GM19043 (cell line): ENCODE results near the gene SLC29A3.

Experiments used
- ATAC-seq: cut with Tn5 transposase; IDR thresholded peaks from one replicate; pipeline ENCODE4 v1.9.1; 2021; ENCODE audit warnings: low read depth; ENCODE audit not compliant: unreplicated experiment

Gene SLC29A3

DNA sequence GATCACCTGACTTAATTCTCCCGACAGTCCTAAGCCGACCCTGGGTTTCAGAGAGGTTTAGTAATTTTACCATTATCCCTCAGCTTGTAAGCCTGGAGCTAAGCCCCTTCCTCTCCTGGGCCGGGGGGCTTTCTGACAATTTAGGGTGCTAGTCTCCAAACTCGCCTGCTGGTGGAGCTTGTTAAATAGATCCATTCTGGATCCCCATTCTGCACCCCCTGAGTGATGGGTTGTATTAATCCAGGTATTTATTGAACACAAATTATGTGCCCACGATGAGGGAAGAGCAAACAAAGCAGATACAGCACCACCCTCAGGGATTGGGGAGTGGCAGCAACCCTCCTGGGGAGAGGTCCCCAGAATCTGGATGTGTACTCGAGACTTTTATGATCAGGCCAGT, 1.3 kb upstream of the SLC29A3 start:
- no peak for ATAC-seq

DNA sequence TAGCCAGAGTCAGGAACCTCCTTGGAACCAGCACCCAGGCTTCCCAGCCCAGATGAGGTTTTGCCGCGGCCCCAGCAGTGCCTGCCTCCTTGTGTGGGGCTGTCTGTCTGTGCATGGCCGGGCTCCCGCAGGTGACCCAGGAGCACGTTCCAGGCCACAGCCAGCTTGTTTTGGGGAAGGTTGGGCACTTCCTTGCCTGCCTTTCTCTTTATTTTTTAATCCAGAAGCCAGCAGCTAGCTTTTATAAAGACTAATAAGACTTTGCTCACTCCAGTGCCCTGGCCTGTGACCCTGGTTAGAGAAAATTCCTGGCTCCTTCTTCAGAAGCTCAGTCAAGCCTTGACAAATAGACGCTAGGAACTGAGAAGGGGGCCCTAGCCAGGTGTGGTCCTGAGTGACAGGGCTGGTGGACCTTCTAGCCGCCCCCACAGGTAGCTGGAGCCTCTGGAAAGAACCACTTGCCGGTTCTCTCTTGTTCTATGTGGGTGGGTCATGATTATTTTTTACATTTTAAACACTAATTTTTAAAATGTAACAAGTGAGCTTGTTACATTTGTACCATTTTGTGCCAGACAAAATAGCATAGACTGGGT, 837 bp downstream of the SLC29A3 start:
- ATAC-seq = no peak

DNA sequence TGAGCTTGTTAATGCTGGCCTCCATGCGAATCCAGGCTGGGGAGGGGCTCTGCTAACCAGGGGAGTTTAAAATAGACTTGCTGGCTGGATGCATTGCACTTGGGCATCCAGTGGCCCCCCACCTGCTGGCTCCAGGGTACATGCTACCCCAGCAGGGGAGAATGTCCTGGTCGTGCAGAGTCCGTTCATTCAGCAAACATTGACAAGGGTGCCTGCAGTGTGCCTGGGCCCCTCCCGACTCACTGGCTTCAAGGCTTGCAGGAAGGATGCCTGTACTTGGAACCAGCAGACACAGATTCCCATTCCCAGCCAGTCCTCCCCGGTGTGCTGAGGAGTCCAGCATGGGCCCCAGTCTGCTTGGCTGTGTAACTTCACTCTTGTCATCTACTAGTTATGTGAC, 1.5 kb downstream of the SLC29A3 start:
- ATAC-seq = no peak

DNA sequence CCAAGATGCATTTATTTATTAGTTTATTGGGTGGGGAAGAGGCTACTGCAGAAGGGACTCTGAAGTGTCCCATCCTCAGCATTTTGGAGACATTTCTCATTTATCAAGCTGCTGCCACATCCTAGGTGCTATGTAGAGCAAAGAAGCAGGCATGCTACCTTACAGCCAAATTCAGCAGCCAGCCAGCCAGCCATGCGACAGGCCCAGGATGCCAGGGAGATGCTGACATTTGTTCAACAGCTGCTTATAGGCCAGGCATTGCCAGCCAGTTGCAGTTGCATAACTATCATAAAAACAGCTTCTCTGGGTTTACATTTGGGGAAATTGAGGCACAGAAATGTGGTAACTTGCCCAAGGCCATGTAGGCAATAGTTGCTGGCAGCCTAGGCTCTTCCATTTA, 2.3 kb downstream of the SLC29A3 start:
- ATAC-seq = no peak

DNA sequence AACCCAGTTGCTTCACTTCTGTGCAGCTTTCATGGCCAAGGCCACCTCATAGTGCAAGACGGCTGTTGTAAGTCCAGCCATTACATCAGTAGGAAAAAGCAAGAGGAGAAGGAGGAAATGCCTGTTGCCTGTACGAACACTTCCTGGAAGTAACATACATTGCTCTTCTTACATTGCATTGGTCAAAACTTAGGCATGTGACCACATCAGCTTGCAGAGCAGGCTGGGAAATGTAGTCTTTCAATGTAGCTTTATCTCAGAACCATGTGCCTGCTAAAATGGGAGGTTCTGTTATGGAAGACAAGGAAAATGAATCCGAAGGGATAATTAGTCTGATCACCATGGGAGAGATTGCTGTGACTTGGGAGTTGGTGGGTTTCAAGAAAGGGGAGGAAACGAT, 4.3 kb downstream of the SLC29A3 start:
- ATAC-seq = no peak

DNA sequence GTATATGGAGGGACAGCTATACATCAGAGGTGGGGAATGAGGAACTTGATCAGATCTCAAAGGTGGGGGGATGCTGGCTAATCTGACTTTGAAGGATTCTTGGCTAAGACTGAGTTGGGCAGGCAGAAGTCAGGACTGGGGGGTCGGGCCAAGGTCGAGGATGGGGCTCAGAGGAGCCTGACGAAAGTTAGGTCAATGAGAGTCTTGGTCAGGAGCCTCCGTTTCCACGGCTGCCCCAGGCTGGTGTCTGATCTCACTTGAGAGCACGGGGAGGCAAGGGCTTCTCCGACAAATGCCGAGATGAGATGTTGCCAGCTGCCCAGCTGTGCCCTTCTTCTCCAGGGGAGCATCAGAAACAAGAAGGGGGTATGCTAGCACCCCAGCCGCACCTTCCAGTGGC, 5.7 kb downstream of the SLC29A3 start:
- no peak for ATAC-seq

DNA sequence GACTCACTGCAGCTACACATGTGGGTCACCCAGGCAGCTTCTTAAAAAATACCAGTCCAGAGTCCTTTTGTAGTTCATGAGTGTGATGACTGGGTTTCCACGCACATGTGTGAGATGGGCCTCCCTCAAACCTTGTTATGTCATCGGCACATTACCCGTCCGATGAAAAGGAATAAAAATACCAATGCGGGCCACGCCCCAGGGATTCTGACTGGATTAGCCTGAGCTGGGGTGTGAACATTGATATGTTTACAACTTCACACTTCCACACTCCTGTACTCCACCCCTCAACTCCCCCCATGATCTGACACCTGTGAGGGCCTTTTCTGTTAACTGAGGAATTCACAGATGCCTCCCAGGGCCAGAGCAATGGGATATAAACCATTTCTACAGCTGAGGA, 6.2 kb downstream of the SLC29A3 start:
- ATAC-seq = no peak

DNA sequence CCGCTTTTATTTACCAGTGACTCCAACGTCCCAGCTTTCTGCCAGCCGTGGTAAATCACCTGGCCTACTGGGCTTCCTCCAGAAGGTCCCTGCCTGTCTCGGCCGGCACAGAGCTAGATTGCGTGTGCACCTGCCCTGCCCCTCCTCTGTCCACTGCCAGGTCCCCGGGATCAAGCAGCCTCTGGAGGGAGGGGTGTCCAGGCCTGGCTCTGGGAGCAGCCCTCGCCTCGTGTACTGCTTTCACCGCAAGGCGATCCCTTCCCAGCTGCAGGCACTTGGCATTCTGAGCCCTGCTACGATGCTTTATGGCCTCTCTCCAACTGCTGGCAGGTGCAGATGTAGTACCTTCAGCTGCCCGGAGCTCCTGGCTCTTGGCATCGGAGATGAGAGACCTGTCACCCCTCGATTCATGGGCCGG, 7.4 kb downstream of the SLC29A3 start:
- ATAC-seq = no peak

DNA sequence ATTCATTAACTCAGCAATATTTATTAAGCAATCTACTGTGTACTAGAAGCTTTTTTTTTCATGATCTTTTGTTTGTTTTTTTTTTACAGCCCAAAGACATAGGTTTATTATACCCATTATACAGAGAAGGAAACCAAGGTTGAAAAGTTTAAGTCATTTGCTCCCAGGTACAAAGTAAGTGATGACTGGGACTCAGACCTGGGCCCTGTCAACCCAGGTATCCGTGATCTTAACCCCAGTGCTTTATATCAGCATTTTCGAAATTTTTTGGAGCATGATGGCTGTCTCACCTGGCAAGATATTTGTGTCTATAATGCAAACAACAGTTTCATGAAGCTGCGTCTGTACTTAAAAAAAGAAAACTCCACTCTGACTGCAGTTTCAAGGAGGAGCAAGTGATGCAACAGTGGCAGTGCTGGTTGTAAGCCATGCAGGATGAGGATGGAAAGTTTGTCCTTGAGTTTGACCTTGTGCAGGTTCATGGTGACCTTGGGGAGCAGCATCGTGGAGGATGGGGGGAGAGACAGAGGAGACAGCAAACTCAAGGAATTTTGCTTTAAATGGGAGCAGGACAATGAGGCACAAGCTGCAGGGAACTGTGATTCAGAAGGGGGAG, 11.8 kb downstream of the SLC29A3 start:
- no peak for ATAC-seq

DNA sequence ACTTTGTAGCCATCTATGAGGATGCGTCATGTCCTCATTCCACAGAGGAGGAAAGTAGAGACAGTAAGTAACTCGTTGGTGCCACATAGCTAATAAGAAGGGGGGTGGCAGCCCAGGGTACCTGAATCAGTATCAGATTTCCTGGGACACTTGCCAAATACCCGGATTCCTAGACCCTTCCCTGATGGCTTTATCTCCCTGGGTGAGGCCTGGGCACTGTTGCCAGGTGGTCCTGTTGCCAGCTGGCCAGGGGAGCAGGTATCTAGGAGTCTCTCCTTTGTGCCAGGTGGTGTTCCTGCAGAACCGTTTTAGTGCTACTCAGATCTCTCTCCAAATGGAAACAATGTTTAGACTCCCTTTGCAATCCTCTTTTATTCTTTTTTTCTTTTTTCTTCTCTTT, 12.7 kb downstream of the SLC29A3 start:
- ATAC-seq = no peak

DNA sequence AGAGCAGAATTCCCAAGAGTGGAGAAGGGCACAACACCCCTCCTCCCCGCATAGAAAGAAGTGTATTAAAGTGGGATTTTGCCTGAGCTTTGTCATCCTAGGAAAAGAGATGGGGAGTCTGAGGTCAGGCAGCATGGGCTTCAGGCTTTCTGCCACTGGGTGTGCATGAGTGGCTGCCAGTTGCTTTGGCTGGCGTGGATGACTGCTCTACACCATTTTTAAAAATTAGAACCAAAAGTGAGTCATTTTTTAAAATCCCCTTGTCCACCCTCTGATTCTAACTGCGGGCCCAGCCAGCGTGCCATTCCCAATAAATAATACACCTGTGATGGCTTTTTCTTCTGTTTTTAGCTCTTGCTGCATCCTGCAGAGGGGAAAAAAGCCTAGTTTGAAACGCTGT, 13.4 kb downstream of the SLC29A3 start:
- no peak for ATAC-seq

DNA sequence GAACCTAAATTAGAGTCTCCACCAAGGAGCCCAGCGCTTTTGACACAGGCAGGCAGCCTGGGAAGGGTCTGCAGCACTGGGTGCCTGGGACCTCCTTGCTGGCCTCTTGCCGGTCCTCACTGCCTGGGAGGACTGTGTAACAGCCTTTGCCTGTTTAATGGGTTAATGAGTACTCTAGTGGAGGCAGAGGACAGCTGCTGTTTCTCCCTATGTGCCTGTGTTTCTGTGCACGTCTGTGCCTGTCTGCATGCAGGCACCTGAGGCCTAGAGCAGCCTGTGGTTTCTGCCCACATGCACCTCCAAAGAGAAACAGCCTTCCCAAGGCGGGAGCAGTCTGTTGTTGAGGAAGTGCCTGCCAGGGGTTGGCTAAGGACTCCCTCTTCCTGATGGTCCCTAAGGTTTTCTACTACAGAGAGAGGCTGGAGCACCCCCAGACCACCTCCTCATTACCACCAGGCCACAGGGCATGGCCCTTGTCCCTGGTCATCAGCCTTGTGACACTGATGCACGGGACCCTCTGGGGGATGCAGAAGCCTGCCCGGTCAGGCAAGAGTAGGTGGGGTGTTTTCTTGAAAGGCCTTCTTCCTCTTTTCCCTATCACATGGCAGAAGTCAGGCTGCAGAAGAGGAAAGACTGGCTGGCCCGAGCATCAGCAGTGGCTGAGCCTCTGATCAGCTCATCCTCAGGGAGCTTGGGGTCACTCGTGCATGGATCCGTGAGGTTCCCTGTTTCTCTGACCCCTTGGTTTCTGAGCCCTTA, 14.2 kb downstream of the SLC29A3 start:
- ATAC-seq = no peak

DNA sequence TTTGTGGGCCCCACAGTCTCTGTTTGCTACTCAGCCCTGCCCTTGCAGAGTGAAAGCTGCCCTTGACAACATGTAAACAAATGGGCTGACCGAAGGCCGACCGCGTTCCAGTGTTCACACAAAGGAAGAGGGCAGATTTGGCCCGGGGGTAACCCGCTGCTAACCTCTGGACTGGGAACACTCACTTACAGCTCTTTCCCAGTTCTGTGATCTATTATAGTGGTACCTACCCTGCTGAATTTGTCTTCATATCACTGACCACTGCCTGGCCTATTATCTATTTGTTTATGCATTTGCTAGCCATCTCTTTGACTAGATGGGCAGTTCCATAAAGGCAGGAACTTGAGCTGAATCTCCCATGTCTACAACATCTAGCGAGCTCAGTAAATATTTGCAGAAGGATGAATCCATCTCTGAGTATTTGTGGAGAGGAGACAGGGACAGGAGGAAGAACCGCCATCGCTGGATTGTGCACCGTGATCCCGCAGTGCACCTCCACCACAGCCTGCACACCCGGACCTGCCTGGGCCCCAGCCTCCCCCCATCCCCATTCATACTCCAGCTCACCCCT, 15.2 kb downstream of the SLC29A3 start:
- ATAC-seq = no peak

DNA sequence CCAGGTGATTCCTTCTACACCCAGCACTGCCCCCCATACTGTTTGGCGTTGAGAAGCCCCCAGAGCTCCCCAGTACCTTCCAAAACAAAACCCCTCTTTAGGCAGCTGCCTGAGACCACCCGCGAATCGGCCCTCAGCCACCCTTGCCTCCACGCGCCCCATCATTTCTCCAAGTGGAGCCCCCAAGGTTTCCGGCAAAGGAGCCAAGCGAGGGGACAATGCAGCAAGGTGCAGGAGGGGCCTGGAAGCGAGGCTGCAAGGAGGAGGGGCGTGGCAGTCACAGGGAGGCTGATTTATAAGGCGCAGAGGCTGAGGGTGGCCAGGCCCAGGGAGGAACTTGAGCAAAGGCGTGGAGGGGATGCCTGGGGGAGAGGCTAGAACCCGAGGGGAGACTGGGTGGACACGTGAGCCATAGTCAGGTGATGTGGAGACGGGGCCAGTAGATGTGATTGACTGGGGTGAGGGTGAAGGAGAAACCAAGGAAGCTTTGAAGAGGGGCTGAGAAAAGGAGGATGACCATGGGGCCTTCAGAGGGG, 16.2 kb downstream of the SLC29A3 start:
- no peak for ATAC-seq

DNA sequence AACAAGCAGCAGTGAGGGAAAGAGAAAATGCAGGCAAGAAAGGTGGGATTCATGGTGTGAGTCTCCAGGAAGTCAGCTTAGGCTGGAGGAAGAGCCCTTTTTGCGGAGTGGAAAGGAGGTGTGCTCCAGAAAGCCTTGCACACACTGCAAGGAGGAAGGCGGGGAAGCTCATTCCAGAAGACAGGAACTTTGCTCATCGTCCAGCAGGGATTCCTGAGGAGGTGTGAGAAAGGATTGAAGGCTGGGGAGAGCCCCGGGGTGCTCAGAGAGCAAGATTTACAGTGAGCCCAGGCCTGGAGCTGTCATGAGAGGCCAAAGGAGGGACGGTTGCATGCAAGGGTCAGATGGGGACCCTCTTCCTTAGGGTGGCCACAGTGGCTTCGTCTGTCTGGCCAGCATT, 17.6 kb downstream of the SLC29A3 start:
- no peak for ATAC-seq

DNA sequence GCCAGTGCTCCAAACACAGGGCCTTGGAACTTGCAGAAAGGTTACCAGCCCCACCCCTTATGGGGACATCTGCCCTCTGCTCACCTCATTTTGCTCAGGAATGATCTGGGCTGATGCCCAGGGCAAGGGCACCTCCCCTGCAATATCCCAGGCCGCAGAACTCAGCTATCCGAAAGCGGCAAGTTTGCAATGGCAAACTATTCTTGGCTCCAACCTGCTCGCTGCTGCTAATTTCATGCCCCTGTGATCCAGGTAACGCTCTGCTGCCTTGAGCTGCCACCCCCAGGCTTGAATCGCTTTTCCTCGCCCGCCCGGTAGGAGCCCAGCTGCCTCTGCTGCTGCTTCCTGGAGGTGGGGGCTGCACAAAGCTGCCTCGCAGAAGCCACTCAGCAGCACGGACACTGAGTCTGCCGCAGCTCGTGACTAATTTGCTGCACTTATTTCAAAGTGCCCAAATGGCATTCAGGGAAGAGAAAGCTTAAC, 18.2 kb downstream of the SLC29A3 start:
- no peak for ATAC-seq

DNA sequence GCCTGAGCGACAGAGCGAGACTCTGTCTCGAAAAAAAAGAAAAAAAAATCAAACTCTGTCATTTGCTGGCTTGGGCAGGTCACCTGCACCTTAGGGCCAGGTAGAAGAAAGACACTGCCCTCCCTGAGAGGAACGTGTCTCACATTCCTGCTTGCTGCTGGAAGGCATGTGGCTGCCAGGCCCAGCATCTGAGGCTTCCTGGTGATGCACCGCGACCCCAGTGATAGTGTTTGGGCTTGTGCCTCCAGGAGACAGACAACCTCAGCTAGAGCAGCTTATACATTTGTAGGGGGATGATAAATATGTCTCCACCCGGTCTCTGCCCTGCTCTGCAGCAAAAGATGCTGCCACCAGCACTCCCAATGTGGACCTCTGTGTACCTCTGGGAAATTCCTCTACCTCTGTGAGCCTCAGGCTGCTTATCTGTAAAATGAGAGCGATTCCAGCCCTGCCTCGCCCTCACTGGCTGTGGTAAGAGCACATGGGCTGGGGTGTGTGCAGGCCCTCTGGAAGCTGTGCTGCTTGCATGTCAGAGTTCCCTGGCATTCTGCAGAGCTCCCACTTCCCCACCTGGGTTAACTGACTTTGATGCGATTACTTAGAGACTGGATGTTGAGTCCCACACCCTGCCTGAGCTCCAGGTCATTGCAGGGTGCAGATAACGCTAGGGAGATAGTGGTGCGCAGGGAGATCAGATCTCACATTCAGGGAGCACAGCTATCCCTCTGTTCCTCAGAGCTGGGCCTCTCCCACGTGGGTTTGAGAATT, 19.9 kb downstream of the SLC29A3 start:
- no peak for ATAC-seq

DNA sequence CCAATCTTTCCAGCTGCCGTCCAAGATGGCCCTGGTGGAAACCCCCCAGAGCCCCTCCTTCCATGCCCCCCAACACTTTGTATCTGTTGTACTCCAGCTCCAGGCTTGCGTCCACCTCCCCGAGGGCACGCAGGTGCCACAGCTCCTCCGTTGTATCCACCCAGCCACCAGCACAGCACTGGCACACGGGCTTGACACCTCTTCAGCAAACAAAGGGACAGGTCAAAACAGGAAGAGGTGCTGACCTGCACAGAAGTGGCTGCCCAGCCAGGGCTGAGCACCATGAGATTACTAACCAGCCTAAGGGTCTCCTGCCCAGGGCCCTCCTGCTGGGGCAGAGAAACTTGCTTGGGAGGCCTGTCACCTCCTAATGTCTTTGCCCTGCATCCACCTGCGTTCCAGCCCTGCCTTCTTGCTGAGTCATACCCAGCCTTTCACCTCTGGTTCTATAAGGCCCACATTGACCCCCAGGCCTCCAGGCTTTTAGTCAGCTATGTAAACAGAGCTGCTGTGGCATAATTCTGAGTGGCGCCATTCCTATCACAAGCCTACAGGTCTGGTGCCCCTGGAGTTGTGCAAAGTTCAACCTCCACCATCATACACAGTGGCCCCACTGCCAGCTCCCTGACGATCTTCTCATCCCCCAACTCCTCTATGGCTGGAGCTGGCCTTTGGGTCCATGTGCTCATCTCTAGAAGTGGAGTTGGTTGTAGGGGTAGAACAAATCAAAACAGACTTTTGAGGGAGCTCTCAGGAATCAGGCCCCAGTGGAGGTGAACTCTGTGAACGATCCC, 20.9 kb downstream of the SLC29A3 start:
- no peak for ATAC-seq

DNA sequence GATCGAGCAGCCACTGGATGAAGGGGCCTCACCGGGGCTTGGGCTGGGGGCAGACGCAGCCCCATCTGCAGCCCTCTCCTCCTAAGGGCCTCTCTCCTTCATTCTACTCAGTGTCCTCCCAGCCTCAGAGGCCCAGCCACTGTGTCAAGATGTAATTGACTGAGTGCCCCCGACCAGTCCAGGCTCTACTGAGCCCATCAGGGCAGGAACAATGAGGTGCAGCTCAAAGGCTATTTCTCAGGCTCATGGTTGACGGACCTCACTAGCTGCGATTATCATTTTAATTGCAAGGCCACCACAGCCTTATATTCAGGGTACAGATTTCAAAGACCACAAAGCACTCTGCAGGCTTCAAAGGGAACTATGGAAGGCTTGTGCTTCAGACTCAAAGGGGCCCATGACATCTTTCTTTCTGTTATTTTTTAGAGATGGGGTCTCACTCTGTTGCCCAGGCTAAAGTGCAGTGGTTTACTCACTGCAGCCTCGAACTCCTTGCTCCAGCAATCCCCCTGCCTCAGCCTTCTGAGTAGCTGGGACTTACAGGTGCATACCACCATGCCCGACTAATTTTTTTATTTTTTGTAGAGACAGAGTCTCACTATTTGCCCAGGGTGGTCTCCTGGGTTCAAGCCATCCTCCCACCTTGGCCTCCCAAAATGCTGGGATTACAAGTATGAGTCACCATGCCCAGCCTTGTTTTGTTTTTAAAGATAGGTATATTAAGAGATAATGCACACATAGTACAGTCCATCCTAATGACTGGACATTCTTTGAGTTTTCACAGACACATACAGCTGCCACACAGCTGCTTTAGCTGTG, 23.7 kb downstream of the SLC29A3 start:
- ATAC-seq = no peak
